Tibial artery (tissue), 4 donors: ENCODE measurements around the gene GIMAP6.
"Not testable (repeated sequence)": the region's sequence is repeated elsewhere in the genome, so short reads cannot be mapped to it uniquely, and the experiment has no call there.

ENCODE experiments used
- DNase-seq, 2 donors: peaks; one replicate each; pipeline ENCODE4 v3.0.0-alpha.2; 2019
- H3K27ac ChIP-seq, 2 donors: fragments of 200-600 bp; sonication (generic) in 1 of 2; 1 replicate in 1 of 2; 2 replicates in 1 of 2; pipeline ENCODE4 v1.5.1; 2018 to 2019; ENCODE audit warnings: mild to moderate bottlenecking in 1 of 2
- H3K27me3 ChIP-seq, 2 donors: fragments of 200-600 bp; sonication (generic) in 1 of 2; one replicate each; pipeline versions ENCODE4 v1.5.1 to v1.6.0; 2016 to 2019
- H3K36me3 ChIP-seq, 3 donors: fragments of 200-600 bp; sonication (generic) in 2 of 3; one replicate each; pipeline ENCODE4 v1.5.1; 2016 to 2019; ENCODE audit warnings: mild to moderate bottlenecking in 2 of 3
- H3K4me1 ChIP-seq, 4 donors: fragments of 200-600 bp; sonication (generic) in 2 of 4; 1 replicate in 3 of 4; 2 replicates in 1 of 4; pipeline ENCODE4 v1.5.1; 2016 to 2019
- H3K4me3 ChIP-seq, 2 donors: fragments of 200-600 bp; sonication (generic) in 1 of 2; 1 replicate in 1 of 2; 2 replicates in 1 of 2; pipeline ENCODE4 v1.5.1; 2018 to 2019; ENCODE audit warnings: mild to moderate bottlenecking in 2 of 2
- H3K9me3 ChIP-seq, 3 donors: fragments of 200-600 bp; sonication (generic) in 1 of 3; one replicate each; pipeline ENCODE4 v1.5.1; 2016 to 2019
- CTCF ChIP-seq, 2 experiments: fragments of 200-600 bp in 1 of 2; fragments of 450-650 bp in 1 of 2; IDR thresholded peaks; one replicate each; pipeline ENCODE4 v1.5.1; 2017 to 2019; ENCODE audit warnings: antibody characterized with exemption in 2 of 2, mild to moderate bottlenecking in 1 of 2, moderate library complexity in 1 of 2
- intact Hi-C: fragments of 100-400 bp; cut with DNase I; formaldehyde crosslinking; loops from one replicate; pipeline ENCODE4 v1.15.0; 2023; ENCODE audit warnings: low total_unique reads

The GIMAP6 gene

GRCh38 chr7:150668472-150668911 lies 36.3 kb upstream of the GIMAP6 start:
- no peak for TF ChIP-seq CTCF (IDR thresholded peaks at IDR 0.05)
- no peaks in the 10 kb centered on the region for H3K4me1 ChIP-seq
- no peaks in the 10 kb centered on the region for H3K9me3 ChIP-seq
- DNase-seq = no peak
- no peaks in the 10 kb centered on the region for H3K27me3 ChIP-seq
- intact Hi-C loops = no loop called here
- no peak overlapping the region for H3K27ac ChIP-seq
- H3K36me3 ChIP-seq = no peaks in the 10 kb centered on the region
- H3K4me3 ChIP-seq = no peak overlapping the region

GRCh38 chr7:150666412-150666811 lies 34.2 kb upstream of the GIMAP6 start:
- Histone ChIP-seq H3K4me3 (no peak overlapping the region), H3K27ac (no peak overlapping the region), H3K27me3 (no peaks in the 10 kb centered on the region), H3K36me3 (no peaks in the 10 kb centered on the region), H3K4me1 (no peaks in the 10 kb centered on the region), H3K9me3 (no peaks in the 10 kb centered on the region)
- intact Hi-C loops = no loop called here
- no peak for TF ChIP-seq CTCF (IDR thresholded peaks at IDR 0.05)
- no peak for DNase-seq

- no peak overlapping the region for H3K4me3 ChIP-seq
- no peak for TF ChIP-seq CTCF (IDR thresholded peaks at IDR 0.05)
- DNase-seq = no peak
- H3K27me3 ChIP-seq = no peaks in the 10 kb centered on the region
- no peaks in the 10 kb centered on the region for H3K9me3 ChIP-seq
- no peak overlapping the region for H3K27ac ChIP-seq
- intact Hi-C loops = no loop called here
- no peaks in the 10 kb centered on the region for H3K36me3 ChIP-seq
- no peaks in the 10 kb centered on the region for H3K4me1 ChIP-seq
Observed at GRCh38 chr7:150665896-150666295, 33.7 kb upstream of the GIMAP6 start.

- no peaks in the 10 kb centered on the region for H3K36me3 ChIP-seq
- no peak for DNase-seq
- TF ChIP-seq CTCF (IDR thresholded peaks at IDR 0.05) = no peak
- H3K9me3 ChIP-seq = no peaks in the 10 kb centered on the region
- H3K4me3 ChIP-seq = no peak overlapping the region
- no peaks in the 10 kb centered on the region for H3K27me3 ChIP-seq
- H3K27ac ChIP-seq = no peak overlapping the region
- no peaks in the 10 kb centered on the region for H3K4me1 ChIP-seq
- intact Hi-C loops = no loop called here
Observed at GRCh38 chr7:150665089-150665748, 33.0 kb upstream of the GIMAP6 start.

GRCh38 chr7:150663802-150664494 lies 31.8 kb upstream of the GIMAP6 start:
- no peak overlapping the region for H3K4me3 ChIP-seq
- H3K4me1 ChIP-seq = no peaks in the 10 kb centered on the region
- no peaks in the 10 kb centered on the region for H3K36me3 ChIP-seq
- H3K27me3 ChIP-seq = no peaks in the 10 kb centered on the region
- H3K9me3 ChIP-seq = no peaks in the 10 kb centered on the region
- TF ChIP-seq CTCF (IDR thresholded peaks at IDR 0.05) = no peak
- no peak overlapping the region for H3K27ac ChIP-seq
- DNase-seq = no peak
- intact Hi-C loops = no loop called here

- H3K27ac ChIP-seq, DNase-seq, intact Hi-C loops, H3K4me1 ChIP-seq, H3K36me3 ChIP-seq, H3K9me3 ChIP-seq, H3K4me3 ChIP-seq, H3K27me3 ChIP-seq: not testable (repeated sequence)
Observed at GRCh38 chr7:150662821-150663220, 30.6 kb upstream of the GIMAP6 start.
